ENCODE results near the gene SGCE.

Gene SGCE

GRCh38 chr7:94594882-94595281 is 61.1 kb downstream of the SGCE start (continued):
- no peak for TF ChIP-seq POU6F1 (CRISPR knock-in tag; IDR thresholded peaks at IDR 0.05; ENCODE audit: borderline replicate concordance, low read depth)
- TF ChIP-seq ISL1 (CRISPR knock-in tag; IDR thresholded peaks at IDR 0.05): peak; percentile 71
- TF ChIP-seq ZNF8 (CRISPR knock-in tag; IDR thresholded peaks at IDR 0.05): no peak
- no peak for TF ChIP-seq SNAI2 (CRISPR knock-in tag; IDR thresholded peaks at IDR 0.05)
- TF ChIP-seq RARB (CRISPR knock-in tag; IDR thresholded peaks at IDR 0.05): no peak
- TF ChIP-seq GLIS3 (CRISPR knock-in tag; IDR thresholded peaks at IDR 0.05): no peak
- no peak for TF ChIP-seq ZFP3 (CRISPR knock-in tag; IDR thresholded peaks at IDR 0.05)
- TF ChIP-seq, protein P1, sequence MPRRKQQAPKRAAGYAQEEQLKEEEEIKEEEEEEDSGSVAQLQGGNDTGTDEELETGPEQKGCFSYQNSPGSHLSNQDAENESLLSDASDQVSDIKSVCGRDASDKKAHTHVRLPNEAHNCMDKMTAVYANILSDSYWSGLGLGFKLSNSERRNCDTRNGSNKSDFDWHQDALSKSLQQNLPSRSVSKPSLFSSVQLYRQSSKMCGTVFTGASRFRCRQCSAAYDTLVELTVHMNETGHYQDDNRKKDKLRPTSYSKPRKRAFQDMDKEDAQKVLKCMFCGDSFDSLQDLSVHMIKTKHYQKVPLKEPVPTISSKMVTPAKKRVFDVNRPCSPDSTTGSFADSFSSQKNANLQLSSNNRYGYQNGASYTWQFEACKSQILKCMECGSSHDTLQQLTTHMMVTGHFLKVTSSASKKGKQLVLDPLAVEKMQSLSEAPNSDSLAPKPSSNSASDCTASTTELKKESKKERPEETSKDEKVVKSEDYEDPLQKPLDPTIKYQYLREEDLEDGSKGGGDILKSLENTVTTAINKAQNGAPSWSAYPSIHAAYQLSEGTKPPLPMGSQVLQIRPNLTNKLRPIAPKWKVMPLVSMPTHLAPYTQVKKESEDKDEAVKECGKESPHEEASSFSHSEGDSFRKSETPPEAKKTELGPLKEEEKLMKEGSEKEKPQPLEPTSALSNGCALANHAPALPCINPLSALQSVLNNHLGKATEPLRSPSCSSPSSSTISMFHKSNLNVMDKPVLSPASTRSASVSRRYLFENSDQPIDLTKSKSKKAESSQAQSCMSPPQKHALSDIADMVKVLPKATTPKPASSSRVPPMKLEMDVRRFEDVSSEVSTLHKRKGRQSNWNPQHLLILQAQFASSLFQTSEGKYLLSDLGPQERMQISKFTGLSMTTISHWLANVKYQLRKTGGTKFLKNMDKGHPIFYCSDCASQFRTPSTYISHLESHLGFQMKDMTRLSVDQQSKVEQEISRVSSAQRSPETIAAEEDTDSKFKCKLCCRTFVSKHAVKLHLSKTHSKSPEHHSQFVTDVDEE (CRISPR knock-in tag; IDR thresholded peaks at IDR 0.05): peak; percentile 80
- no peak for TF ChIP-seq BACH2 (CRISPR knock-in tag; IDR thresholded peaks at IDR 0.05; ENCODE audit: borderline replicate concordance)
- no peak for TF ChIP-seq TOX (CRISPR knock-in tag; IDR thresholded peaks at IDR 0.05; ENCODE audit: borderline replicate concordance)
- no peak for TF ChIP-seq ZNF565 (CRISPR knock-in tag; conservative IDR thresholded peaks at IDR 0.05; ENCODE audit: low read depth)
- TF ChIP-seq PPARA (CRISPR knock-in tag; IDR thresholded peaks at IDR 0.05; ENCODE audit: borderline replicate concordance): no peak
- TF ChIP-seq ARNTL (CRISPR knock-in tag; IDR thresholded peaks at IDR 0.05; ENCODE audit: borderline replicate concordance, low read depth): no peak

DNA sequence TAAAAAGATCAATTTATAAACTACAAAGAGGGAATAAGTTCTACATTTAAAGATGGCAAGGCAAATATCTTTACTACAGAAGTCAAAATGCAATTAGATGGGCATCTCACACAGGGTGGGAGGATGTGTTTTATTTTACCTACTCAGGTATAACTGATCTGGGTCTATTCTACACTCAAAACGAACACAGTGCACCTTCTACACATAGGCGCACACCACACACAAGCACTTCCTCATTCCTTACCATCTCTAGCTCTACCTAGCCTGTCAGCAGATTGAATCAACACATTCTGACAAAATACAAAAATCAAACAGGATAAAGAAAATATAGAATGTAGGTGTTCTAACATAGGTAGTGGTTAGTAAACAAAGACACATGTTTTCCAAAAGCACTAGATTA is 64.8 kb downstream of the SGCE start:
- TF ChIP-seq BACH2 (CRISPR knock-in tag; IDR thresholded peaks at IDR 0.05; ENCODE audit: borderline replicate concordance) (no peak), CSRNP3 (CRISPR knock-in tag; IDR thresholded peaks at IDR 0.05) (no peak), ZC3H10 (CRISPR knock-in tag; IDR thresholded peaks at IDR 0.05) (no peak), ISL1 (CRISPR knock-in tag; IDR thresholded peaks at IDR 0.05) (no peak), ZFP3 (CRISPR knock-in tag; IDR thresholded peaks at IDR 0.05) (no peak), TCF4 (CRISPR knock-in tag; IDR thresholded peaks at IDR 0.05; ENCODE audit: borderline replicate concordance) (no peak), GLIS3 (CRISPR knock-in tag; IDR thresholded peaks at IDR 0.05) (no peak)
- TF ChIP-seq, protein P1 (CRISPR knock-in tag; IDR thresholded peaks at IDR 0.05): no peak
- no peak for ATAC-seq

DNA sequence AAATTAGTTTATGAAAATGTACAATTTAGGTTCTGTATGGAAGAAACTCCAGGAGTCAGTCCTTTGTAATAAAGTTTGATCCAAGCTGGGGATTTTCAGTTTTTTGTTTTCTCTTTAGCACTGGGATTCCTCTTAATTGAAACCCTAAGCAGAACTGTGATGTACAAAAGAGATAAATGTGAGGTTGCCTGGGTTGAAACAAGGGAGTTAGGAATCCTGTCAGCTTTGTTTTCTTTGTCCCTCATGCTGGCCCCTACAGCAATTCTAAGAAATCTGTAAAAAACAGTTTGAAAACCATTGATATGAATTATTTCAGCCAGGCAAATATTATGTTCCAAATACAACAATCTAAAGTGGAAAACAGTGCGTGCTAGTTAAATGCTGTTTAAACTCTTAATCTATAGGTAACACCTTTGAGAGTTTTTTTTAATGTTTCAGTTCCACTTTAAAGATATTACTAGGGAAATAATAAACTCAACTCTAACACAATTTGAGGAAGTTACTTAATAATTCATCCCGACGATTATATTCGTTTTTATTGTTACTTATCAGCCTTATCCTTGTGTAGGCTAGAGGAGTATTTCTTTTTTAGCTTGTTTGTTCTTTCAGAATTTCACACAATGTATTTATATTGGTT is 65.3 kb downstream of the SGCE start:
- TF ChIP-seq BACH2 (CRISPR knock-in tag; IDR thresholded peaks at IDR 0.05; ENCODE audit: borderline replicate concordance): no peak
- no peak for ATAC-seq

DNA sequence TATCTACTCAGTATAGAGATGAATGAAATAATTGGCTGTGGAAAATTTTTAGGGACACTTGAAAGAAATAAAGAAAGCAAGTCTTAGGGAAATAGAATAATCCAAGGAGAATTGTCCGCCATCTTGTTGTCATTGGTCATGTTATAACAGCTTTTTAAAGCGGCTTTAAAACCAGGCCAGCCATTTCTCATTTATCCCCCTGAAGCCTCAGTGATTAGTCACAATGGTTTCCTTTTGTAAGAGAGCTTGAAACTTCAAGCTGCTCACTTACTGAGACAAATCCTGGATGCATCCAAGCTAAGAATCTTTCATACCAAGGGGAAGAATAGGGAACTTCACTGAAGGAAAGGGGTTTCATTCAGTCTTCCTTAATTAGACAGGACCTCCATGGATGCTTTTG is 67.9 kb downstream of the SGCE start:
- ATAC-seq: no peak
- no peak for TF ChIP-seq CSRNP3 (CRISPR knock-in tag; IDR thresholded peaks at IDR 0.05)
- no peak for TF ChIP-seq ZNF565 (CRISPR knock-in tag; conservative IDR thresholded peaks at IDR 0.05; ENCODE audit: low read depth)
- TF ChIP-seq ARNTL (CRISPR knock-in tag; IDR thresholded peaks at IDR 0.05; ENCODE audit: borderline replicate concordance, low read depth): no peak
- no peak for TF ChIP-seq GLIS3 (CRISPR knock-in tag; IDR thresholded peaks at IDR 0.05)
- TF ChIP-seq ZC3H10 (CRISPR knock-in tag; IDR thresholded peaks at IDR 0.05): no peak
- no peak for TF ChIP-seq SNAI2 (CRISPR knock-in tag; IDR thresholded peaks at IDR 0.05)
- no peak for TF ChIP-seq ZNF8 (CRISPR knock-in tag; IDR thresholded peaks at IDR 0.05)
- no peak for TF ChIP-seq ISL1 (CRISPR knock-in tag; IDR thresholded peaks at IDR 0.05)
- TF ChIP-seq TCF4 (CRISPR knock-in tag; IDR thresholded peaks at IDR 0.05; ENCODE audit: borderline replicate concordance): no peak
- no peak for TF ChIP-seq OSR1 (CRISPR knock-in tag; IDR thresholded peaks at IDR 0.05)
- TF ChIP-seq POU6F1 (CRISPR knock-in tag; IDR thresholded peaks at IDR 0.05; ENCODE audit: borderline replicate concordance, low read depth): no peak
- TF ChIP-seq ZFP3 (CRISPR knock-in tag; IDR thresholded peaks at IDR 0.05): no peak
- TF ChIP-seq PATZ1 (CRISPR knock-in tag; IDR thresholded peaks at IDR 0.05; ENCODE audit: borderline replicate concordance): no peak
- no peak for TF ChIP-seq ESRRG (CRISPR knock-in tag; IDR thresholded peaks at IDR 0.05)
